Erythroblast (primary cell): ENCODE data around the gene TSC22D2.

ENCODE experiments used
- GATA1 ChIP-seq: IDR thresholded peaks from 2 replicates; pipeline ENCODE4 v1.6.1; 2011; ENCODE audit warnings: low read depth, mild to moderate bottlenecking, control low read depth, low read length, moderate library complexity
- POLR2A ChIP-seq: IDR thresholded peaks from 2 replicates; pipeline ENCODE4 v1.6.1; 2011; ENCODE audit warnings: mild to moderate bottlenecking, low read length

- TF ChIP-seq POLR2A: no peak
- no peak for TF ChIP-seq GATA1
These were observed 80.8 kb downstream of the TSC22D2 start for GRCh38 chr3:150488867-150489266.
